ENCODE data around the gene ANKRD33B. TPM values are rescaled to one million over a fixed set of nuclear protein-coding genes. Genes with fewer than 3 reads are reported as not detected.
A peak's percentile ranks its signal among the peaks of the same experiment; 100 is the strongest.

The ANKRD33B gene
- total and polyA plus RNA-seq, 2 of the 8 experiments (the other 6 are each of a cell fraction or from before 2014, with no cell fraction given), result 6.9 to 20.6 TPM

DNA sequence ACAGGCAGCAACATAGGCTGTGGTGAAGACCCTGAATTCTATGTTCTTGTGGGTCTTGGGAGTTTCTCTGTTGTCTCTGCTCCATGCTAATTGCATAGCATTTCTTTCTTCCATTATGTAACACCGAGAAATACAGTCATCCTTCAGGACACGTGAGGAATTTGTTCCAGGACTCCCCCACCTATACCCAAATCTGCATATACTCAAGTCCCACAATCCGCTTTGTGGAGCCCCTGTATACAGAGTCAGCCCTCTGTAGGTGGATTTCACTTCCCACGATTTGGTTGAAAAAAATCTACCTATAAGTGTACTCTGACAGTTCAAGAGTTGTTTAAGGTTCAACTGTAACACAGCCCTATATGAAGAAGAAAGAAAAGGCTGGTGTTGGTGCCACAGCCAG, 22.1 kb downstream of the ANKRD33B start:
- Histone ChIP-seq H3K9me3 (ENCODE audit: insufficient read depth in 2 of 2, low read depth in 1 of 2, low read length in 1 of 2) (no peaks in the 10 kb centered on the region), H4K20me1 (replicated peaks in 1 of 2; ENCODE audit: control insufficient read depth in 1 of 2, insufficient read depth in 2 of 2, low read length in 2 of 2) (no peaks in the 10 kb centered on the region), H3K23me2 (ENCODE audit: low read depth, low read length) (no peaks in the 10 kb centered on the region), H3K36me3 (ENCODE audit: control insufficient read depth in 2 of 4, insufficient read depth in 4 of 4, low read length in 3 of 4) (no peaks in the 10 kb centered on the region), H3K27ac (ENCODE audit: low read depth, low read length) (no peak overlapping the region), H4K8ac (ENCODE audit: extremely low read depth, insufficient read depth, low read length) (no peak overlapping the region), H2BK5ac (ENCODE audit: low read depth, low read length) (no peak overlapping the region), H2AFZ (ENCODE audit: low read length) (no peak overlapping the region), H3K27me3 (replicated peaks in 1 of 4; ENCODE audit: control insufficient read depth in 3 of 4, extremely low read depth in 1 of 4, insufficient read depth in 3 of 4, low read length in 3 of 4) (no peaks in the 10 kb centered on the region), H3K9ac (replicated peaks in 1 of 4; ENCODE audit: extremely low read depth in 1 of 4, low read depth in 3 of 4, low read length in 3 of 4) (no peak overlapping the region), H3K23ac (ENCODE audit: insufficient read length) (no peak overlapping the region), H3K56ac (replicated peaks; ENCODE audit: insufficient read length, low read depth, low read length) (no peak overlapping the region), H3K4me2 (ENCODE audit: insufficient read depth in 1 of 2, low read depth in 2 of 2, low read length in 2 of 2) (no peak overlapping the region), H2BK20ac (ENCODE audit: low read length) (no peak overlapping the region), H3K4me3 (ENCODE audit: extremely low read depth in 1 of 4, insufficient read depth in 2 of 4, low read depth in 3 of 4, low read length in 4 of 4) (no peak overlapping the region), H2BK120ac (replicated peaks; ENCODE audit: low read depth, low read length) (no peak overlapping the region), H2AK5ac (ENCODE audit: low read depth, low read length) (no peak overlapping the region), H4K91ac (replicated peaks; ENCODE audit: insufficient read length, low read length) (no peak overlapping the region), H3K4me1 (replicated peaks in 1 of 4; ENCODE audit: control insufficient read depth in 3 of 4, insufficient read depth in 4 of 4, low read length in 3 of 4) (peaks cover 2 to 14% (median 5%) of the 10 kb centered on the region in 4 experiments), H3K4ac (replicated peaks; ENCODE audit: insufficient read length, low read depth, low read length) (no peak overlapping the region), H3K14ac (ENCODE audit: insufficient read length) (no peak overlapping the region), H3K79me1 (ENCODE audit: low read depth, low read length) (no peaks in the 10 kb centered on the region; the same call in none of the 2 replicates), H2BK12ac (ENCODE audit: low read depth, low read length) (no peak overlapping the region), H2BK15ac (ENCODE audit: low read length) (peak overlapping the region; percentile 32; the same call in 1 of the 2 replicates), H3K18ac (ENCODE audit: extremely low read depth, low read length) (no peak overlapping the region), H3K79me2 (ENCODE audit: control insufficient read depth in 1 of 2, insufficient read depth in 2 of 2, low read length in 2 of 2) (no peaks in the 10 kb centered on the region), H4K5ac (ENCODE audit: insufficient read length, low read depth, low read length) (no peak overlapping the region)
- FAIRE-seq (no peak), DNase-seq (ENCODE audit: low read depth in 1 of 2, low spot score in 2 of 2) (peak in 1 of 2 experiments; percentile 23)
- CTCF ChIA-PET (ENCODE audit: partially characterized antibody), result interaction anchor here (2.0 kb wide), 1 partner anchor 10 kb away, joined by 5 read pairs; no protein-coding TSS in a partner anchor
- POLR2A ChIA-PET (ENCODE audit: partially characterized antibody), result interaction anchor here (1.1 kb wide), 1 partner anchor 26 kb away, joined by 3 read pairs; no protein-coding TSS in a partner anchor
- WGBS, 2 experiments (ENCODE audit: extremely low coverage in 1 of 2, insufficient coverage in 1 of 2, insufficient read length in 1 of 2, insufficient replicate concordance in 2 of 2, low coverage in 1 of 2, low lambda C conversion rate in 2 of 2, missing lambda C conversion rate in 1 of 2), result 85% methylated on average over 4 of the region's 4 CpGs; no CpG with 5 or more reads in 1 of the 2 experiments
- no peak for TF ChIP-seq RXRA (IDR thresholded peaks at IDR 0.05; ENCODE audit: insufficient read depth, low read depth, low read length)
- TF ChIP-seq SAP30 (IDR thresholded peaks at IDR 0.05; ENCODE audit: insufficient read depth, insufficient replicate concordance, low read length), result no peak
- TF ChIP-seq TAF1 (IDR thresholded peaks at IDR 0.05; ENCODE audit: low read depth, low read length), result no peak
- TF ChIP-seq NANOG (IDR thresholded peaks at IDR 0.05; ENCODE audit: insufficient read depth, low read depth, low read length, poor library complexity, severe bottlenecking), result no peak
- TF ChIP-seq CBX8 (IDR thresholded peaks at IDR 0.05; ENCODE audit: borderline replicate concordance, low read depth, low read length), result no peak
- TF ChIP-seq ASH2L (IDR thresholded peaks at IDR 0.05; ENCODE audit: low read length), result no peak
- TF ChIP-seq KDM4A (IDR thresholded peaks at IDR 0.05; ENCODE audit: low read depth, low read length, severe bottlenecking), result no peak
- TF ChIP-seq KDM5A (IDR thresholded peaks at IDR 0.05; ENCODE audit: low read length), result no peak
- no peak for TF ChIP-seq TAF7 (optimal IDR thresholded peaks at IDR 0.05; ENCODE audit: borderline replicate concordance, low read depth, low read length)
- TF ChIP-seq RAD21 (IDR thresholded peaks at IDR 0.05 in 1 of 2, conservative IDR thresholded peaks at IDR 0.05 in 1 of 2; ENCODE audit: low read depth in 2 of 2, low read length in 2 of 2), result no peak
- no peak for TF ChIP-seq YY1 (IDR thresholded peaks at IDR 0.05; ENCODE audit: low read depth, low read length)
- TF ChIP-seq KDM1A (IDR thresholded peaks at IDR 0.05; ENCODE audit: borderline replicate concordance, low read length), result no peak
- TF ChIP-seq BACH1 (IDR thresholded peaks at IDR 0.05; ENCODE audit: low read length), result no peak
- no peak for TF ChIP-seq CTBP2 (IDR thresholded peaks at IDR 0.05; ENCODE audit: borderline replicate concordance, insufficient read depth, insufficient read length, low read length)
